HG03060 (cell line): ENCODE results near the gene ZDHHC9.
A peak's percentile ranks its signal among the peaks of the same experiment; 100 is the strongest.

Experiments used
- ATAC-seq: cut with Tn5 transposase; IDR thresholded peaks from one replicate; pipeline ENCODE4 v1.9.1; 2021; ENCODE audit warnings: low read depth, moderate number of reproducible peaks; ENCODE audit not compliant: unreplicated experiment

Gene ZDHHC9

GRCh38 chrX:129788527-129788926, 55.2 kb downstream of the ZDHHC9 start:
- ATAC-seq, result no peak

DNA sequence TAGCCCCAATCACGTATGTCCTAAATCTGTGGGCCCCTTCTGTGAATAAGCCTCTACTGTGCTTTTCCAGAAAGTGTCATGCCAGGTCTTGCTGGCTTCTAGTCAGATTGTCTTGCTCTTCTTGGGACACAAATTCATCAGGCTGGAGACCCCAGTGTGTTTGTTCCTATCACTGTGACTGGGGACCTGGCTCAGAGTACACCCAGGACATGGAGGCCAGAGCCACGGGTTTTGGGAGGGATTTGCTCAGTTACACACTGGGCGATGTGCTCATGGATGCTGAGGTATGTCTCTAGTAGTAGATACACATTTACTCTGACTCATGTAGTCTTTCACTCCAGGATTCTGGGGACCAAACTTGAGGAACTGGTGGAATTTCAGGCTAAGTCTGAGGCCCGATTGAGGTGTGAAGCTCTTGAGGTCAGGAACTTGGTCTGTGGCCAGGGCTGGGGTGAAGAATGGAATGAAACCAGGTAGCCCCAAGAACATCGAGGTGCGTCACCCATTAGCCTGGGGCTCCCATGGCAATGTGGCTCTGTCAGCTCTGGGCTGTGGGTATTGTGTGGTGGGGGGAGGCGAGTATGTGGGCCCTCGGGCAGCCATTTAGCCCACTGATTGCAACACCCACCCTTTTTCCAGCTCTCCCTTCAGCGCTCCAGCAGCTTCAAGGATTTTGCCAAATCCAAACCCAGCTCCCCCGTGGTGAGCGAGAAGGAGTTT, 56.2 kb downstream of the ZDHHC9 start:
- no peak for ATAC-seq

DNA sequence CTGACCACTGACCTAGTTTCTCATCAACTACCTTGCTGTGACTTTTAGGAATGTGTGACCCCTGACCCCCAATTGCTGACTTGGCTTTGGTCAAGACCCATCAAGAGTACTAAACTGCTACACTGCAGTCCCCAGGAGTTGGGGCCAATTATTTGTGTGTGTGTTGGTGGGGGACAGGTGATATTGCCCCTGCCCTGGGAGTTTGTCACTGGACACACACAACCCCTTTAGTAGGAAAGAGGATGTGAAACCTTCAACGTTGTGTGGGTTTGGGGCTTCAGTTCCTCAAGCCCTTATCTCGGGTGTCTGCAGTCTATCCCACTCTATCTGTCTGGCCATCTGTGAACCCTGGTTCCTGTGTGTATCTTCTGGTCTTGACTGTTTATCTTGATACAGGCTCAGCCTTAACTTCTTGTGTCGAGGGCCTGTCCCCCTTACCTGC, 57.5 kb downstream of the ZDHHC9 start:
- peak; percentile 80 for ATAC-seq

DNA sequence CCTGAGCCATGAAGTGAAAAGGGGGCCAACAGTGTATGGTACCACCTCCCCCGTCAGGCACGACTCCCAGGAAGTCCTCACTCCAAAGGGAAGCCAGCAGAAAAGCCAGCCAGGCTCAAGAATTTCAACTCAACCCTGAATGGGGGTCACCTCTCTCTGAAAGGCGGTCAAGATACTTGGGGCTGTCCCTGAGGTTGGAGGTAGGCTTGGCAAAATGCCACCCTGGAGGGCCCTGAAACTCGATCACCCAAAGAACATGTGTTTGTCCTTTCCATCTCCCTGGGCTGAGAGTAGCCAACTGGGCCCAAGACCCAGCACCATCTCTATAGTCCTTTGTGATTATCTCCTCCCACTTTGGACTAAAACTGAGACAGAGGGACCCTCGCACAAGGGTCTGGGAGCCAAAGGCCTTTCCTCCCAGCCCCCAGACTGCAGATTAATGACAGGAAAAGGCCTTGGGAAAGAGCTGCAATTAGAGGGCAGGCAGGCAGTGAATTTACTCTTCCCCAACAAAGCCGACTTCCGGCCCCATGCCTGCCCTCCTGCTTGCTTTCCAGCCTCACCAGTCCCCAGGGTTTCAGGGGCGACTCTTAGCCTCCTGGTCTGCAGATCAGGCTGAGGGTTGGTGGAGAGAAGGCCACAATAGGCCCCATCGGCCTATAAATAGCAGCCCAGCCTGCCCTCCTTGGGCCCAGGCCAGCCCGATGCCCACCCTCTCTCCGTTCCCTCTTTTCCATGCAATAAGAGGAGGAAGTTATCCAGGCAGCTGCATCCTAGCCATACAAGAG, 58.3 kb downstream of the ZDHHC9 start:
- no peak for ATAC-seq

DNA sequence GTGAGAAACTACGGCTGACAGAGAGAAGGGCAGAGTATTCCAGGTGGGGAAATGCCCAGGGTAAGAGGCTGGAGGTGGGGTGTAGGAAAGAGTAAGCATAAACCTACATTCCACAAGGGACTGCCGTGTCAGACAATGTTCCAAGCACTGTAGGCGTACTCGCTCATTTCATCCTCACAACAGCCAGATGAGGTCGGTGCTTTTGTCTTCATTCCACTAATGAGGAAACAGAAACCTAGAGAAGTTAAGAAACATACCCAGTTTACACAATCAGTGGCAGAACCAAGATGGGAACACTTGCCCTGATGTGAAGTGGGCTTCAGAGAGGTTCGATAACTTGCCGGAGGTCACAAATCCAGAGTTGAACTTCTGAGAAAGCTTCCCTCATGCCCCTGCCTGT, 59.3 kb downstream of the ZDHHC9 start:
- ATAC-seq, result no peak

GRCh38 chrX:129783291-129783713, 60.4 kb downstream of the ZDHHC9 start:
- no peak for ATAC-seq

GRCh38 chrX:129782706-129783105, 61.0 kb downstream of the ZDHHC9 start:
- no peak for ATAC-seq

GRCh38 chrX:129781680-129782495, 61.8 kb downstream of the ZDHHC9 start:
- no peak for ATAC-seq

DNA sequence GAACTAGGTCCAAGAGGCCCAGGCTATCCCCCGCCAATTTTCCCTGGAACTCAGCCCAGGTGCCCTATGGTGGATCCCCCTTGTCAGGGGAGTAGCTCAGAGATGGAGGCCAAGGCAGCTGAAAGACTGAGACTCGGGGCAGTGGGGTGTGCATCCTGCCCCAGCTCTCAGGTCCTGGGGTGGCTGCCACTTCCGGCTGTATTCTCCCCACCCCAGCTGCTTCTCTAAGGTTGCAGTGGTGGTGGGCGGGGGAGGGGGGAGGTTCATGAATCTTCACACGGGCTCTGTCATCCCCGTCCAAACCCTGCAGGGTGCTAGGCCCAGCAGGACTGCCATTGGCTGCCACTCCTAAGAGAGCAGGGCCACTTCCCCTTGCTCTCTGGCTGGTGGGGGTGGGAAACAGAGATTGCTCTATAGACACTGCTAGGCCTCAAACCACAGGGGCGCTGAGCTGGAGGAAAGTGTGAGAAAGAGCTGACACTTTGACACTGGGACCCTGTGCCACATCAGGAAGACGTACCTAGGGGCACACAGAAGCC, 62.5 kb downstream of the ZDHHC9 start:
- ATAC-seq, result peak; percentile 55

DNA sequence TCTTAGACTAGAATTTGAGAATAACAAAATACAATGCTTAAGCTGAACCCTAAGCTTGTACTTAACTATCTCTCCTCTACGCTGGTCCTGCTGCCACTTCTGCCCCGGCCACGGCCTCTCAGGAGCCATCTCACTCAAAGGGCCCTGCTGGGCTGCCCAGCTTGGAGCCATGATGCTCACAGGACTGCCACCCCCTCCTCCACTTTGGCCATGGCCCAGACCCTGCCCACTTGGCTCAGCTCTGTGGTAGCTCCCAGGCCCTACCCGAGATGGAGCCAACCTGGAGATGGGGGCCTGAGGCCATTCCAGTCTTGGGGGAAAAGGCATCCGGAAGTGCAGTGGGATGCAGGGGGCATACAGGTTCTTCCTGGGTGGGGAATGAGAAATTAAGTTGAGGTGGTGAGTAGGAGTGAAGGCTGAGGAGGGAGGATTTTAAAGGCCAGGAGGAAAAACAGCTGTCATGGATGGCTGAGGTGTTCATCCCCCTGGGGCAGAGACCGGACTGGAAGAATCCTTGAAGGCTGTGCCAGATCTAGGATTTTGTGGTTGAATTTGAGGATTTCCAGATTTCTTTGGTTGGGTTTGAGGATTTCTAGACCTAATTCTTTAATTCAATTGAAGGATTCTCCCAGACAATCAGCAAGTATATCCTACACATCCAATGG, 63.1 kb downstream of the ZDHHC9 start:
- ATAC-seq, result no peak

GRCh38 chrX:129779747-129780146, 63.9 kb downstream of the ZDHHC9 start, which contains the start of gene SASH3:
SASH3 (plus strand) TSS chrX:129779949; CDS start chrX:129780098, 149 bp downstream.
- ATAC-seq, result peak; percentile 31

- no peak for ATAC-seq
Observed at GRCh38 chrX:129779086-129779672, 64.5 kb downstream of the ZDHHC9 start.

GRCh38 chrX:129777218-129778030, 66.3 kb downstream of the ZDHHC9 start:
- peak; percentile 17 for ATAC-seq

- no peak for ATAC-seq
Observed at GRCh38 chrX:129773649-129774458, 69.8 kb downstream of the ZDHHC9 start.

DNA sequence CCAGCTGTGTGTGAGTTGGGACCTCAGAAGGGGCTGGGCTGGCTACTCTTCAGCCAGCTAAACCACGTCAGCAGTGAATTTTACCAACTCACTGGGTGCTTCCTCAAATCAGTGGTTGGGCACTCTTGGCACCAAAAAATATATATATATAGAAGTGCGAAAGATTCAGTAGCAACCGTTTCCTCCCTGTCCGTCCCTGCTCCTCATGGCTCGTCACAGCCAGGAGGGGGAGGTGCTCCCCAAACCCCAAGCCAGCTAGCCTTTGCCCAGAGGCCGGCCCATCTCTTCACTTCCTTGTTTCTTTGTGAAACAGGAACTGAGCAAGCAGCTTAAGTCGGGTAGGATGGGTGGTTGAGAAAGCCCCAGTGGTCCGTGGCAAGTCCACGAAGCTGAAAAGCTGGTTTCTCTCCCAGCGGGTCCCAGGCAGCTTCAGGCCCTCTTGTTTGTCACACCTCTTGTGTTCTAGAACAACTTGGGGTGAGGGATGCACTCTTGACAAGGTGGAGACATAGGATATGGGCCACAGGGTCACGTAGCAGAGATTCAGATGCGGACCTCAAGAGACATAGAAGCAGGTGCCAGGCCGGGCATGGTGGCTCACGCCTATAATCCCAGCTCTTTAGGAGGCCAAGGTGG, 70.8 kb downstream of the ZDHHC9 start:
- ATAC-seq, result peak; percentile 56

- ATAC-seq, result no peak
Observed at GRCh38 chrX:129771266-129771995, 72.3 kb downstream of the ZDHHC9 start.
